Lung (tissue), 12 donors: ENCODE data around the gene OR1F1. TPM values are rescaled to one million over a fixed set of nuclear protein-coding genes. Genes with fewer than 3 reads are reported as not detected.

ENCODE experiments used
- ATAC-seq: fragments of 200-7000 bp; cut with Tn5 transposase; one replicate; pipeline ENCODE4 v1.9.1; 2020; ENCODE audit warnings: moderate number of reproducible peaks; ENCODE audit not compliant: insufficient read depth, low FRiP score
- DNase-seq, 3 donors: peaks; one replicate each; pipeline ENCODE4 v3.0.0-alpha.2; 2013 to 2017
- H3K27ac ChIP-seq, 2 donors: one replicate each; pipeline ENCODE4 v1.5.1; 2013; ENCODE audit warnings: mild to moderate bottlenecking in 2 of 2, moderate library complexity in 2 of 2, control low read depth in 1 of 2, inconsistent platforms in 1 of 2, low read depth in 1 of 2, low read length in 1 of 2
- H3K27me3 ChIP-seq, 3 donors: one replicate each; pipeline ENCODE4 v1.5.1; 2013; ENCODE audit warnings: low read length in 2 of 3; ENCODE audit not compliant: control insufficient read depth in 3 of 3, insufficient read depth in 3 of 3
- H3K36me3 ChIP-seq, 4 donors: one replicate each; pipeline ENCODE4 v1.5.1; 2013; ENCODE audit warnings: low read length in 4 of 4, mild to moderate bottlenecking in 1 of 4, moderate library complexity in 1 of 4; ENCODE audit not compliant: control insufficient read depth in 4 of 4, insufficient read depth in 4 of 4
- H3K4me1 ChIP-seq, 5 donors: one replicate each; pipeline ENCODE4 v1.5.1; 2013; ENCODE audit warnings: low read length in 5 of 5, mild to moderate bottlenecking in 2 of 5, moderate library complexity in 1 of 5; ENCODE audit not compliant: control insufficient read depth in 5 of 5, insufficient read depth in 5 of 5
- H3K4me3 ChIP-seq: one replicate; pipeline ENCODE4 v1.5.1; 2013; ENCODE audit warnings: mild to moderate bottlenecking, control low read depth, moderate library complexity
- H3K9ac ChIP-seq, 2 donors: one replicate each; pipeline ENCODE4 v1.5.1; 2013; ENCODE audit warnings: low read length in 2 of 2, control low read depth in 1 of 2; ENCODE audit not compliant: insufficient read depth in 1 of 2
- H3K9me3 ChIP-seq, 4 donors: one replicate each; pipeline ENCODE4 v1.5.1; 2013; ENCODE audit warnings: low read length in 3 of 4, mild to moderate bottlenecking in 1 of 4, moderate library complexity in 1 of 4; ENCODE audit not compliant: control insufficient read depth in 4 of 4, insufficient read depth in 3 of 4
- CTCF ChIP-seq: IDR thresholded peaks from 2 replicates; pipeline ENCODE4 v1.5.1; 2012; ENCODE audit warnings: mild to moderate bottlenecking; ENCODE audit errors: control extremely low read depth, extremely low read depth
- WGBS, 2 donors: extraction: QIAGEN DNeasy Blood & Tissue Kit; methylation state at CpG; one replicate each; pipeline ENCODE4 v1.1.7; 2013; 5-methylcytosine and 5-hydroxymethylcytosine counted together
- polyA plus RNA-seq, 2 donors: library from polyadenylated mRNA; stranded (reverse); fragments of 200-250 nt; gene quantifications; one replicate each; pipeline ENCODE4 v1.2.1, GENCODE V29; 2013
- total RNA-seq, 2 donors: library from RNA; depleted of rRNA in 1 of 2; stranded (reverse); fragments of >200 nt in 1 of 2; gene quantifications; one replicate each; pipeline ENCODE4 v1.2.1, GENCODE V29; 2014 to 2021
- donor health status: control.
- donor health status: control.
- donor health status: Bipolar disorder and iron deficiency.
- donor health status: healthy.
- donor health status: DM: yes; HTN: yes; CAD: no.

OR1F1 gene
- total and polyA plus RNA-seq, 4 donors: not detected

DNA sequence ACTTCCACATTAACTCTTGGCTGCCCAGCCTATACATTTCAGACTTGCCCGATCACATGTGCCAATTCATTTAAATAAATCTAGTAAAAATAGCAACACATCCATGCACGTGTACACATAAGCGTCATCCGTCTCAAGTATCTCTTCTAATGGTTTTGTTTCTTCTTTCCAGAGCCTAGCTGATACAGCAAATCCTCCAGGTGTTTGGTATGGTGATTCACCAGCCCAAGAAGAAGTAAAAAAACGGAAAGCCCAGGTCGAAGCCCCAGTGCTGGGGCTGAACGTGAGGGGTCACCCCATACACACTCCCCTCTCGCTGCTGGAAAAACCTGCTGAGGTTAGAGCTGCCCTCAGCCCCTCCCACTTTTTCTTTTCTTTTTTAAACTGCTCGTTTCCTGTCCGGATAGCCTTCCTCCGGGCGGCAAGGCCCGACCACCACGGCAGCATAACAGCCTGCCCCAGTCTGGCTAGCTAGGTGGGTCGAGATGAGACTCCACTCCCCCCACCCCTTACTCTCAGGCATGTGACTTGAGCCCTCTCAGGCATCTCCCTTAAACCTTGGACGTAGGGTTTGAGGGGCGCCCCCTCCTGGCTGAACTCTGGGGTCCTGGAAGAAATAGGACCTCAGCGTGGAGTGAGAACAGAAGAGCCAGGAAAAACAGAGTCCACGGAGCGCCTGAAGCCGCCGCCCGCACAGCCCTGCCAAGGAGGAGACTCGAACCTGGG lies 13.9 kb upstream of the OR1F1 start:
- H3K4me3 ChIP-seq: no peak overlapping the region
- H3K9me3 ChIP-seq: peaks cover 0 to 4% (median 0%) of the 10 kb centered on the region in 4 donors
- ATAC-seq: no peak
- no peaks in the 10 kb centered on the region for H3K36me3 ChIP-seq
- no peak for TF ChIP-seq CTCF
- DNase-seq: peak in 1 of 3 donors; percentile 28
- no peak overlapping the region for H3K27ac ChIP-seq
- no peak overlapping the region for H3K9ac ChIP-seq
- H3K27me3 ChIP-seq: peaks cover 0 to 92% (median 86%) of the 10 kb centered on the region in 3 donors
- peaks cover 0 to 6% (median 0%) of the 10 kb centered on the region in 5 donors for H3K4me1 ChIP-seq
- WGBS, 2 donors: 5% methylated on average over 24 of the region's 24 CpGs

DNA sequence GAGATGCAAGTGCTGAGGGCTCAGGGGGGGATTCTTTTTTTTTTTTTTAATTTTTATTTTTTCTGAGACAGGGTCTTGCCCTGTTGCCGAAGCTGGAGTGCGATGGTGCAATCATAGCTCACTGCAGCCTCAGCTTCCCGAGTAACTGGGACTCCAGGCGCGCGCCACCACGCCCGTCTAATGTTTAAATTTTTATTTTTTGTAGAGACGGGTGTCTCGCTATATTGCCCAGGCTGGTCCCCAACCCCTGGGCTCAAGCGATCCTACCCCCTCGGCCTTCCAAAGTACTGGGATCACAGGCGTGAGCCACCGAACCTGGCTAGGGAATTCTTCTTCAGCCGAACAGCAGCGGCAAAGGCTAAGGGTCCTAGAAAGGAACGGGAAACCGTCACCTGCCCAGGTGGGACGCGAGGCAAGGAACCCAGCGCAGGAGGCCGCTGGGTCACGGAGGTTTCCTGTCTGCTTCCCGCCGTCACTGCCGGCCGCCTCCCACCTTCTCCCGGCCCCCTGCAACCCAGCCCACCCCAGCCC lies 13.3 kb upstream of the OR1F1 start:
- H3K27ac ChIP-seq: no peak overlapping the region
- H3K9ac ChIP-seq: no peak overlapping the region
- no peaks in the 10 kb centered on the region for H3K36me3 ChIP-seq
- H3K27me3 ChIP-seq: peaks cover 0 to 92% (median 85%) of the 10 kb centered on the region in 3 donors
- TF ChIP-seq CTCF: no peak
- no peak for ATAC-seq
- peaks cover 0 to 6% (median 0%) of the 10 kb centered on the region in 5 donors for H3K4me1 ChIP-seq
- H3K4me3 ChIP-seq: no peak overlapping the region
- WGBS, 2 donors: 17 to 19% methylated on average over 28 of the region's 28 CpGs
- DNase-seq: no peak
- peaks cover 0 to 4% (median 0%) of the 10 kb centered on the region in 4 donors for H3K9me3 ChIP-seq

DNA sequence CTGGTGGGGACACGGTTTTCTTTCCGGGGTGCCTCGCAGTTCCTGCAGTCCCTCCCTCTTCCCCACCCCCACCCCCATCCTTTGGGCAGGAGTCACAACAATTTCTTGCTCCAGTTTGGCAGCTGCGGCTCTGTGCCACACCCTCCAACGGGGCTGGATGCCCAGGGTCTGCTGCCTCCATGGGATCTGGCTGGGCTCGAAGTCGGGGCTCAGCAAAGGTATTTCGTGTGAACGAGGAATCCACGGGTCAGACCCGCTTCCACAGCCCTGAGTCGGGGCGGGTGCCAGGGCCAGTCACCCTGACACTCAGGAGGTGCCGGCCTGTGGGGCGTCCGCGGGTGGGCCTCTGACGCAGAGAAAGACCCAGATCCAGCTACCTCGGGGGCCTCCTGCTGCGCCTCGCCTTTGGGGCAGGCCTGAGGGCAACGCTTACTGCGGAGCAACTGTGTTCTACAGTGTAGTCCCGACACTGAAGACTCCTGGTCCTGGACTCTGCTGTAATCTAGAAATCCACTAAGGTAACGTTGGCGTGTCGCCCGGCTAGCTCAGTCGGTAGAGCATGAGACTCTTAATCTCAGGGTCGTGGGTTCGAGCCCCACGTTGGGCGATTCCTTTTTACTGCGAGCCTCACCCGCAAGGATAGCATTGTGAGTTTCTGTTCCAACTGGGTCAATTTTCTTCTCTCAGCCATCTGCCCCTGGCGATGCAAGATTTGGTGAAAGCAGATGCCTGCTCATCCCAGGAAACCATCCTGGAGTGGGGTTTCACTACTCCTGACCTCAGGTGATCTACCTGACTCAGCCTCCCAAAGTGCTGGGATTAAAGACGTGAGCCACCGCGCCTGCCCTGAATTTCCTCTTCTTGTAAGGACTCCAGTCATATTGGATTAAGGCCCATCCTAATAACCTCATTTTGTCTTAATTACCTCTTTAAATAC lies 12.6 kb upstream of the OR1F1 start:
- WGBS, 2 donors: 12 to 13% methylated on average over 39 of the region's 39 CpGs
- H3K27ac ChIP-seq: no peak overlapping the region
- peaks cover 0 to 4% (median 0%) of the 10 kb centered on the region in 4 donors for H3K9me3 ChIP-seq
- peaks cover 0 to 92% (median 85%) of the 10 kb centered on the region in 3 donors for H3K27me3 ChIP-seq
- TF ChIP-seq CTCF: no peak
- H3K9ac ChIP-seq: no peak overlapping the region
- H3K36me3 ChIP-seq: no peaks in the 10 kb centered on the region
- DNase-seq (no peak), ATAC-seq (no peak)
- H3K4me1 ChIP-seq: peaks cover 0 to 6% (median 0%) of the 10 kb centered on the region in 5 donors
- no peak overlapping the region for H3K4me3 ChIP-seq
